H1 (cell line): Measurements from ENCODE around the gene ENPP1. TPM values are rescaled to one million over a fixed set of nuclear protein-coding genes. Genes with fewer than 3 reads are reported as not detected.
A peak's percentile ranks its signal among the peaks of the same experiment; 100 is the strongest.

Experiments
- GTF2F1 ChIP-seq: IDR thresholded peaks from 2 replicates; pipeline ENCODE4 v1.6.1; 2012; ENCODE audit warnings: low read depth, low read length, improper control_type of control experiment, borderline replicate concordance
- HDAC6 ChIP-seq: IDR thresholded peaks from one replicate; pipeline ENCODE4 v1.7.1; 2012; ENCODE audit warnings: low read depth, mild to moderate bottlenecking, inconsistent platforms, low read length, moderate library complexity
- POLR2A ChIP-seq, 2 experiments: IDR thresholded peaks; 1 replicate in 1 of 2; 2 replicates in 1 of 2; pipeline ENCODE4 v1.6.1; 2011; ENCODE audit warnings: low read depth in 2 of 2, low read length in 2 of 2, mild to moderate bottlenecking in 2 of 2; ENCODE audit errors: control extremely low read depth in 1 of 2
- POLR2AphosphoS5 ChIP-seq: IDR thresholded peaks from 2 replicates; pipeline ENCODE4 v1.6.1; 2011; ENCODE audit warnings: low read depth, low read length
- RNF2 ChIP-seq: fragments of 200-900, 300-1000 bp; sonication (generic); IDR thresholded peaks from 2 replicates; pipeline ENCODE4 v1.7.1; 2016; ENCODE audit warnings: borderline replicate concordance, low read depth, mild to moderate bottlenecking, antibody characterized with exemption, low read length; ENCODE audit not compliant: poor library complexity, severe bottlenecking; ENCODE audit errors: missing control alignments
- SIRT6 ChIP-seq: IDR thresholded peaks from one replicate; pipeline ENCODE4 v1.7.1; 2012; ENCODE audit warnings: low read length, inconsistent platforms
- SP4 ChIP-seq: IDR thresholded peaks from 2 replicates; pipeline ENCODE4 v1.6.1; 2012; ENCODE audit warnings: low read length, inconsistent platforms
- SUZ12 ChIP-seq: fragments of 200-600 bp; sonication (generic); IDR thresholded peaks from 2 replicates; pipeline ENCODE4 v1.6.1; 2012; ENCODE audit warnings: mild to moderate bottlenecking, inconsistent platforms, low read length, moderate library complexity, mixed read lengths
- polyA plus RNA-seq, 7 experiments: library from polyadenylated mRNA; depleted of rRNA in 3 of 7; stranded (reverse) in 5 of 7; unstranded in 2 of 7; fragments of >200 nt in 5 of 7; fragments of 200-250 nt in 2 of 7; gene quantifications; 1 replicate in 5 of 7; 2 replicates in 1 of 7; 4 replicates in 1 of 7; pipeline versions ENCODE4 v1.2.1 to v1.2.3, GENCODE V29; 2011 to 2013; ENCODE audit warnings: missing spikeins in 2 of 7, mixed read lengths in 2 of 7
- total RNA-seq: library from RNA; stranded (reverse); fragmentation: NEBNext Ultra II Directional; extraction: Animal tissue kit (Norgen Biotek cat#: 25700); gene quantifications from 2 replicates; pipeline ENCODE4 v1.2.1, GENCODE V29; 2021
- TF ChIP-seq, protein P1 (sequence below): fragments of 300-600 bp; sonication (generic); IDR thresholded peaks from 2 replicates; pipeline ENCODE4 v1.7.1; 2012; ENCODE audit warnings: low read length, moderate library complexity, mild to moderate bottlenecking, inconsistent platforms; ENCODE audit not compliant: insufficient replicate concordance
- TF ChIP-seq, protein P2 (sequence below): IDR thresholded peaks from 2 replicates; pipeline ENCODE4 v1.6.1; 2012; ENCODE audit warnings: inconsistent platforms

Gene ENPP1
- total and polyA plus RNA-seq, 2 of the 8 experiments (the other 6 are each of a cell fraction or from before 2014, with no cell fraction given): 10.1 to 39.1 TPM

- TF ChIP-seq, protein P1, sequence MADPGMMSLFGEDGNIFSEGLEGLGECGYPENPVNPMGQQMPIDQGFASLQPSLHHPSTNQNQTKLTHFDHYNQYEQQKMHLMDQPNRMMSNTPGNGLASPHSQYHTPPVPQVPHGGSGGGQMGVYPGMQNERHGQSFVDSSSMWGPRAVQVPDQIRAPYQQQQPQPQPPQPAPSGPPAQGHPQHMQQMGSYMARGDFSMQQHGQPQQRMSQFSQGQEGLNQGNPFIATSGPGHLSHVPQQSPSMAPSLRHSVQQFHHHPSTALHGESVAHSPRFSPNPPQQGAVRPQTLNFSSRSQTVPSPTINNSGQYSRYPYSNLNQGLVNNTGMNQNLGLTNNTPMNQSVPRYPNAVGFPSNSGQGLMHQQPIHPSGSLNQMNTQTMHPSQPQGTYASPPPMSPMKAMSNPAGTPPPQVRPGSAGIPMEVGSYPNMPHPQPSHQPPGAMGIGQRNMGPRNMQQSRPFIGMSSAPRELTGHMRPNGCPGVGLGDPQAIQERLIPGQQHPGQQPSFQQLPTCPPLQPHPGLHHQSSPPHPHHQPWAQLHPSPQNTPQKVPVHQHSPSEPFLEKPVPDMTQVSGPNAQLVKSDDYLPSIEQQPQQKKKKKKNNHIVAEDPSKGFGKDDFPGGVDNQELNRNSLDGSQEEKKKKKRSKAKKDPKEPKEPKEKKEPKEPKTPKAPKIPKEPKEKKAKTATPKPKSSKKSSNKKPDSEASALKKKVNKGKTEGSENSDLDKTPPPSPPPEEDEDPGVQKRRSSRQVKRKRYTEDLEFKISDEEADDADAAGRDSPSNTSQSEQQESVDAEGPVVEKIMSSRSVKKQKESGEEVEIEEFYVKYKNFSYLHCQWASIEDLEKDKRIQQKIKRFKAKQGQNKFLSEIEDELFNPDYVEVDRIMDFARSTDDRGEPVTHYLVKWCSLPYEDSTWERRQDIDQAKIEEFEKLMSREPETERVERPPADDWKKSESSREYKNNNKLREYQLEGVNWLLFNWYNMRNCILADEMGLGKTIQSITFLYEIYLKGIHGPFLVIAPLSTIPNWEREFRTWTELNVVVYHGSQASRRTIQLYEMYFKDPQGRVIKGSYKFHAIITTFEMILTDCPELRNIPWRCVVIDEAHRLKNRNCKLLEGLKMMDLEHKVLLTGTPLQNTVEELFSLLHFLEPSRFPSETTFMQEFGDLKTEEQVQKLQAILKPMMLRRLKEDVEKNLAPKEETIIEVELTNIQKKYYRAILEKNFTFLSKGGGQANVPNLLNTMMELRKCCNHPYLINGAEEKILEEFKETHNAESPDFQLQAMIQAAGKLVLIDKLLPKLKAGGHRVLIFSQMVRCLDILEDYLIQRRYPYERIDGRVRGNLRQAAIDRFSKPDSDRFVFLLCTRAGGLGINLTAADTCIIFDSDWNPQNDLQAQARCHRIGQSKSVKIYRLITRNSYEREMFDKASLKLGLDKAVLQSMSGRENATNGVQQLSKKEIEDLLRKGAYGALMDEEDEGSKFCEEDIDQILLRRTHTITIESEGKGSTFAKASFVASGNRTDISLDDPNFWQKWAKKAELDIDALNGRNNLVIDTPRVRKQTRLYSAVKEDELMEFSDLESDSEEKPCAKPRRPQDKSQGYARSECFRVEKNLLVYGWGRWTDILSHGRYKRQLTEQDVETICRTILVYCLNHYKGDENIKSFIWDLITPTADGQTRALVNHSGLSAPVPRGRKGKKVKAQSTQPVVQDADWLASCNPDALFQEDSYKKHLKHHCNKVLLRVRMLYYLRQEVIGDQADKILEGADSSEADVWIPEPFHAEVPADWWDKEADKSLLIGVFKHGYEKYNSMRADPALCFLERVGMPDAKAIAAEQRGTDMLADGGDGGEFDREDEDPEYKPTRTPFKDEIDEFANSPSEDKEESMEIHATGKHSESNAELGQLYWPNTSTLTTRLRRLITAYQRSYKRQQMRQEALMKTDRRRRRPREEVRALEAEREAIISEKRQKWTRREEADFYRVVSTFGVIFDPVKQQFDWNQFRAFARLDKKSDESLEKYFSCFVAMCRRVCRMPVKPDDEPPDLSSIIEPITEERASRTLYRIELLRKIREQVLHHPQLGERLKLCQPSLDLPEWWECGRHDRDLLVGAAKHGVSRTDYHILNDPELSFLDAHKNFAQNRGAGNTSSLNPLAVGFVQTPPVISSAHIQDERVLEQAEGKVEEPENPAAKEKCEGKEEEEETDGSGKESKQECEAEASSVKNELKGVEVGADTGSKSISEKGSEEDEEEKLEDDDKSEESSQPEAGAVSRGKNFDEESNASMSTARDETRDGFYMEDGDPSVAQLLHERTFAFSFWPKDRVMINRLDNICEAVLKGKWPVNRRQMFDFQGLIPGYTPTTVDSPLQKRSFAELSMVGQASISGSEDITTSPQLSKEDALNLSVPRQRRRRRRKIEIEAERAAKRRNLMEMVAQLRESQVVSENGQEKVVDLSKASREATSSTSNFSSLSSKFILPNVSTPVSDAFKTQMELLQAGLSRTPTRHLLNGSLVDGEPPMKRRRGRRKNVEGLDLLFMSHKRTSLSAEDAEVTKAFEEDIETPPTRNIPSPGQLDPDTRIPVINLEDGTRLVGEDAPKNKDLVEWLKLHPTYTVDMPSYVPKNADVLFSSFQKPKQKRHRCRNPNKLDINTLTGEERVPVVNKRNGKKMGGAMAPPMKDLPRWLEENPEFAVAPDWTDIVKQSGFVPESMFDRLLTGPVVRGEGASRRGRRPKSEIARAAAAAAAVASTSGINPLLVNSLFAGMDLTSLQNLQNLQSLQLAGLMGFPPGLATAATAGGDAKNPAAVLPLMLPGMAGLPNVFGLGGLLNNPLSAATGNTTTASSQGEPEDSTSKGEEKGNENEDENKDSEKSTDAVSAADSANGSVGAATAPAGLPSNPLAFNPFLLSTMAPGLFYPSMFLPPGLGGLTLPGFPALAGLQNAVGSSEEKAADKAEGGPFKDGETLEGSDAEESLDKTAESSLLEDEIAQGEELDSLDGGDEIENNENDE: no peak
- TF ChIP-seq, protein P2, sequence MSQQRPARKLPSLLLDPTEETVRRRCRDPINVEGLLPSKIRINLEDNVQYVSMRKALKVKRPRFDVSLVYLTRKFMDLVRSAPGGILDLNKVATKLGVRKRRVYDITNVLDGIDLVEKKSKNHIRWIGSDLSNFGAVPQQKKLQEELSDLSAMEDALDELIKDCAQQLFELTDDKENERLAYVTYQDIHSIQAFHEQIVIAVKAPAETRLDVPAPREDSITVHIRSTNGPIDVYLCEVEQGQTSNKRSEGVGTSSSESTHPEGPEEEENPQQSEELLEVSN: peak; percentile 24; the same call in 1 of the 2 replicates
- no peak for TF ChIP-seq SUZ12
- TF ChIP-seq POLR2AphosphoS5: peak; percentile 95
- peak; percentile 34 for TF ChIP-seq SIRT6
- TF ChIP-seq RNF2: no peak
- TF ChIP-seq HDAC6: no peak
- no peak; the same call in 1 of the 2 replicates for TF ChIP-seq GTF2F1
- TF ChIP-seq SP4: no peak
- TF ChIP-seq POLR2A (IDR thresholded peaks at IDR 0.05; ENCODE audit: control extremely low read depth in 1 of 2, low read depth in 2 of 2, low read length in 2 of 2): peak; percentile 55 to 98
Observed at GRCh38 chr6:131918650-131919355, 111.0 kb downstream of the ENPP1 start (continued).
